Panc1 (cell line): ENCODE data around the gene TPP1.

ENCODE experiments used
- CTCF ChIP-seq: fragments of 450-650 bp; IDR thresholded peaks from 2 replicates; pipeline ENCODE4 v1.5.1; 2017; ENCODE audit warnings: mild to moderate bottlenecking
- POLR2AphosphoS5 ChIP-seq: IDR thresholded peaks from 2 replicates; pipeline ENCODE4 v1.6.1; 2012; ENCODE audit warnings: mild to moderate bottlenecking, low read depth, low read length, moderate library complexity
- SIN3A ChIP-seq: IDR thresholded peaks from 2 replicates; pipeline ENCODE4 v1.6.1; 2012; ENCODE audit warnings: low read depth, mild to moderate bottlenecking, low read length, moderate library complexity, borderline replicate concordance; ENCODE audit not compliant: insufficient read depth
- TCF7L2 ChIP-seq: IDR thresholded peaks from 2 replicates; pipeline ENCODE4 v1.6.1; 2011; ENCODE audit warnings: mild to moderate bottlenecking, low read depth, low read length, inconsistent platforms
- TF ChIP-seq, protein P1 (sequence below), 2 experiments: IDR thresholded peaks; 2 replicates each; pipeline ENCODE4 v1.6.1; 2011 to 2012; ENCODE audit warnings: low read depth in 2 of 2, control low read depth in 1 of 2, low read length in 1 of 2, mild to moderate bottlenecking in 1 of 2, moderate library complexity in 1 of 2; ENCODE audit not compliant: insufficient read depth in 1 of 2

- TF ChIP-seq CTCF (no peak), TCF7L2 (no peak), SIN3A (no peak), POLR2AphosphoS5 (no peak)
- TF ChIP-seq, protein P1, sequence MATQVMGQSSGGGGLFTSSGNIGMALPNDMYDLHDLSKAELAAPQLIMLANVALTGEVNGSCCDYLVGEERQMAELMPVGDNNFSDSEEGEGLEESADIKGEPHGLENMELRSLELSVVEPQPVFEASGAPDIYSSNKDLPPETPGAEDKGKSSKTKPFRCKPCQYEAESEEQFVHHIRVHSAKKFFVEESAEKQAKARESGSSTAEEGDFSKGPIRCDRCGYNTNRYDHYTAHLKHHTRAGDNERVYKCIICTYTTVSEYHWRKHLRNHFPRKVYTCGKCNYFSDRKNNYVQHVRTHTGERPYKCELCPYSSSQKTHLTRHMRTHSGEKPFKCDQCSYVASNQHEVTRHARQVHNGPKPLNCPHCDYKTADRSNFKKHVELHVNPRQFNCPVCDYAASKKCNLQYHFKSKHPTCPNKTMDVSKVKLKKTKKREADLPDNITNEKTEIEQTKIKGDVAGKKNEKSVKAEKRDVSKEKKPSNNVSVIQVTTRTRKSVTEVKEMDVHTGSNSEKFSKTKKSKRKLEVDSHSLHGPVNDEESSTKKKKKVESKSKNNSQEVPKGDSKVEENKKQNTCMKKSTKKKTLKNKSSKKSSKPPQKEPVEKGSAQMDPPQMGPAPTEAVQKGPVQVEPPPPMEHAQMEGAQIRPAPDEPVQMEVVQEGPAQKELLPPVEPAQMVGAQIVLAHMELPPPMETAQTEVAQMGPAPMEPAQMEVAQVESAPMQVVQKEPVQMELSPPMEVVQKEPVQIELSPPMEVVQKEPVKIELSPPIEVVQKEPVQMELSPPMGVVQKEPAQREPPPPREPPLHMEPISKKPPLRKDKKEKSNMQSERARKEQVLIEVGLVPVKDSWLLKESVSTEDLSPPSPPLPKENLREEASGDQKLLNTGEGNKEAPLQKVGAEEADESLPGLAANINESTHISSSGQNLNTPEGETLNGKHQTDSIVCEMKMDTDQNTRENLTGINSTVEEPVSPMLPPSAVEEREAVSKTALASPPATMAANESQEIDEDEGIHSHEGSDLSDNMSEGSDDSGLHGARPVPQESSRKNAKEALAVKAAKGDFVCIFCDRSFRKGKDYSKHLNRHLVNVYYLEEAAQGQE (IDR thresholded peaks at IDR 0.05; ENCODE audit: insufficient read depth in 1 of 2, low read depth in 2 of 2, low read length in 1 of 2): no peak
These were observed 4.5 kb upstream of the TPP1 start for GRCh38 chr11:6623391-6624363.
